Activated CD4-positive, alpha-beta T cell treated with anti-CD3 and anti-CD28 coated beads, Interleukin-2, amount 50 U/mL, for 16 hours (primary cell): ENCODE data around the gene PLA2G10.
"Not testable (repeated sequence)": the region's sequence is repeated elsewhere in the genome, so short reads cannot be mapped to it uniquely, and the experiment has no call there.

Source experiments
- DNase-seq: peaks from one replicate; pipeline ENCODE4 v3.0.0-alpha.2; 2020

Gene PLA2G10

GRCh38 chr16:14658063-14658462 lies 36.0 kb downstream of the PLA2G10 start:
- no peak for DNase-seq

- DNase-seq = no peak
Observed at GRCh38 chr16:14652726-14653125, 41.4 kb downstream of the PLA2G10 start.

- DNase-seq = no peak
Observed at GRCh38 chr16:14650629-14651028, 43.5 kb downstream of the PLA2G10 start.

GRCh38 chr16:14649816-14650215 lies 44.3 kb downstream of the PLA2G10 start:
- DNase-seq = no peak

GRCh38 chr16:14641926-14642325 lies 52.2 kb downstream of the PLA2G10 start:
- no peak for DNase-seq

GRCh38 chr16:14641206-14641605 lies 52.9 kb downstream of the PLA2G10 start:
- DNase-seq = no peak

- DNase-seq = no peak
Observed at GRCh38 chr16:14640538-14640937, 53.6 kb downstream of the PLA2G10 start.

GRCh38 chr16:14636951-14637240 lies 57.2 kb downstream of the PLA2G10 start:
- not testable (repeated sequence) for DNase-seq

GRCh38 chr16:14636179-14636950 lies 57.7 kb downstream of the PLA2G10 start:
- not testable (repeated sequence) for DNase-seq

GRCh38 chr16:14635395-14636165 lies 58.5 kb downstream of the PLA2G10 start:
- DNase-seq = no peak

GRCh38 chr16:14634389-14634725 lies 59.8 kb downstream of the PLA2G10 start:
- DNase-seq = no peak

- DNase-seq = peak; percentile 99
Observed at GRCh38 chr16:14632693-14633569, 61.2 kb downstream of the PLA2G10 start, which contains the start of gene BFAR. BFAR (plus strand) TSS chr16:14632951; CDS start chr16:14644347, 11,396 bp downstream.

GRCh38 chr16:14630620-14631330 lies 63.3 kb downstream of the PLA2G10 start:
- DNase-seq = not testable (repeated sequence)

GRCh38 chr16:14629919-14630619 lies 64.0 kb downstream of the PLA2G10 start, which contains the start of gene PARN:
PARN (minus strand) TSS chr16:14630260; CDS start chr16:14630125, 135 bp downstream.
- peak; percentile 98 for DNase-seq

- DNase-seq = peak; percentile 24
Observed at GRCh38 chr16:14629612-14629918, 64.5 kb downstream of the PLA2G10 start.

- peak; percentile 10 for DNase-seq
Observed at GRCh38 chr16:14628806-14629611, 65.1 kb downstream of the PLA2G10 start.

- no peak for DNase-seq
Observed at GRCh38 chr16:14627078-14627477, 67.0 kb downstream of the PLA2G10 start.
